ENCODE data around the gene TMEM270. TPM values are rescaled to one million over a fixed set of nuclear protein-coding genes. Genes with fewer than 3 reads are reported as not detected.
A peak's percentile ranks its signal among the peaks of the same experiment; 100 is the strongest.

The TMEM270 gene
- total and polyA plus RNA-seq, 2 donors (not counting 1 experiment from before 2014, with no cell fraction given) = not detected

DNA sequence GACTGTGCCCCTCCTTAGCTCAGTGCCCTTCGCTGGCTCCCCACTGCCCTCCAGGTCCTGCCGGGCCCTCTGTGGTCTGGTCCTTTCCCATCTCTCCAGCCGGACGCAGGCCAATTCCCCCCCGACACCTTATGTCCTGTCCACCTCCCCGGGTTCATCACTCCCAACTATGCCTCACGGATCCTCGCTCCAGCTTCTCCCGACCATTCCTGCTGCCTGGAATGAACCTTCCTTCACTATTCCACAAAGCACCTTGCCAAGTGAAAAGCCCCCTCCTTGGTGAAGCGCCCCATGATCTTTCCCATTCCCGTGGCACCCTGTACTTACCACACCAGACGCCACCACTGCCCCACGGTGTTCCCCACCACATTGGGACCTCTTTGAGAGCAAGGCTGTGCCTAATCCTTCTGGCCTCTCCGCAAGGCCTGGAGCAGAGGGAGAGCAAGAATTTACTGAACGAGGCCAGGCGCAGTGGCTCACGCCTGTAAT lies 47.2 kb downstream of the TMEM270 start:
- Histone ChIP-seq H3K36me3 (replicated peaks in 1 of 2; ENCODE audit: control extremely low read depth in 1 of 2, control insufficient read depth in 1 of 2, extremely low read depth in 1 of 2, insufficient read depth in 2 of 2, low read length in 1 of 2) (no peaks in the 10 kb centered on the region), H3K9me3 (ENCODE audit: control extremely low read depth in 1 of 3, control insufficient read depth in 2 of 3, insufficient read depth in 1 of 3, low read length in 2 of 3) (no peaks in the 10 kb centered on the region), H4K20me1 (ENCODE audit: control insufficient read depth, insufficient read depth, low read length, poor library complexity, severe bottlenecking) (no peaks in the 10 kb centered on the region), H3K4me1 (ENCODE audit: control insufficient read depth in 2 of 2, insufficient read depth in 2 of 2, low read length in 2 of 2) (peaks cover 8 to 12% of the 10 kb centered on the region in 2 donors), H3K4me2 (replicated peaks; ENCODE audit: low read depth, low read length, poor library complexity, severe bottlenecking) (no peak overlapping the region), H2AFZ (ENCODE audit: insufficient read depth, low read depth, low read length, poor library complexity, severe bottlenecking) (no peak overlapping the region), H3K27ac (ENCODE audit: low read length in 2 of 2) (no peak overlapping the region), H3K79me2 (ENCODE audit: control insufficient read depth, insufficient read depth, low read length) (no peaks in the 10 kb centered on the region), H3K4me3 (ENCODE audit: control extremely low read depth in 1 of 5, extremely low read depth in 1 of 5, insufficient read depth in 1 of 5, low read depth in 2 of 5, low read length in 4 of 5) (no peak overlapping the region), H3K27me3 (replicated peaks in 1 of 4; ENCODE audit: control extremely low read depth in 1 of 4, control insufficient read depth in 3 of 4, insufficient read depth in 4 of 4, low read length in 3 of 4) (no peaks in the 10 kb centered on the region), H3K9ac (ENCODE audit: low read length) (no peak overlapping the region)
- intact Hi-C loops (cut with micrococcal nuclease) = no loop called here
- WGBS (ENCODE audit: insufficient coverage) = 94% methylated on average over 17 of the region's 17 CpGs
- Mint-ChIP-seq H3K27me3 (peaks cover 3% of the 10 kb centered on the region), H3K4me3 (no peak overlapping the region), H3K4me1 (peaks cover 9% of the 10 kb centered on the region), H3K27ac (no peak overlapping the region), H3K9me3 (ENCODE audit: insufficient read depth) (no peaks in the 10 kb centered on the region)
- TF ChIP-seq, protein P1, sequence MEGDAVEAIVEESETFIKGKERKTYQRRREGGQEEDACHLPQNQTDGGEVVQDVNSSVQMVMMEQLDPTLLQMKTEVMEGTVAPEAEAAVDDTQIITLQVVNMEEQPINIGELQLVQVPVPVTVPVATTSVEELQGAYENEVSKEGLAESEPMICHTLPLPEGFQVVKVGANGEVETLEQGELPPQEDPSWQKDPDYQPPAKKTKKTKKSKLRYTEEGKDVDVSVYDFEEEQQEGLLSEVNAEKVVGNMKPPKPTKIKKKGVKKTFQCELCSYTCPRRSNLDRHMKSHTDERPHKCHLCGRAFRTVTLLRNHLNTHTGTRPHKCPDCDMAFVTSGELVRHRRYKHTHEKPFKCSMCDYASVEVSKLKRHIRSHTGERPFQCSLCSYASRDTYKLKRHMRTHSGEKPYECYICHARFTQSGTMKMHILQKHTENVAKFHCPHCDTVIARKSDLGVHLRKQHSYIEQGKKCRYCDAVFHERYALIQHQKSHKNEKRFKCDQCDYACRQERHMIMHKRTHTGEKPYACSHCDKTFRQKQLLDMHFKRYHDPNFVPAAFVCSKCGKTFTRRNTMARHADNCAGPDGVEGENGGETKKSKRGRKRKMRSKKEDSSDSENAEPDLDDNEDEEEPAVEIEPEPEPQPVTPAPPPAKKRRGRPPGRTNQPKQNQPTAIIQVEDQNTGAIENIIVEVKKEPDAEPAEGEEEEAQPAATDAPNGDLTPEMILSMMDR (IDR thresholded peaks at IDR 0.05) = no peak
- no peak for TF ChIP-seq EZH2 (IDR thresholded peaks at IDR 0.05; ENCODE audit: borderline replicate concordance, insufficient read depth, low read depth, low read length, poor library complexity, severe bottlenecking)
- ATAC-seq (ENCODE audit: low read depth) = no peak
- POLR2A ChIA-PET = no interaction called here
- CTCF ChIA-PET = no interaction called here
- DNase-seq = no peak

DNA sequence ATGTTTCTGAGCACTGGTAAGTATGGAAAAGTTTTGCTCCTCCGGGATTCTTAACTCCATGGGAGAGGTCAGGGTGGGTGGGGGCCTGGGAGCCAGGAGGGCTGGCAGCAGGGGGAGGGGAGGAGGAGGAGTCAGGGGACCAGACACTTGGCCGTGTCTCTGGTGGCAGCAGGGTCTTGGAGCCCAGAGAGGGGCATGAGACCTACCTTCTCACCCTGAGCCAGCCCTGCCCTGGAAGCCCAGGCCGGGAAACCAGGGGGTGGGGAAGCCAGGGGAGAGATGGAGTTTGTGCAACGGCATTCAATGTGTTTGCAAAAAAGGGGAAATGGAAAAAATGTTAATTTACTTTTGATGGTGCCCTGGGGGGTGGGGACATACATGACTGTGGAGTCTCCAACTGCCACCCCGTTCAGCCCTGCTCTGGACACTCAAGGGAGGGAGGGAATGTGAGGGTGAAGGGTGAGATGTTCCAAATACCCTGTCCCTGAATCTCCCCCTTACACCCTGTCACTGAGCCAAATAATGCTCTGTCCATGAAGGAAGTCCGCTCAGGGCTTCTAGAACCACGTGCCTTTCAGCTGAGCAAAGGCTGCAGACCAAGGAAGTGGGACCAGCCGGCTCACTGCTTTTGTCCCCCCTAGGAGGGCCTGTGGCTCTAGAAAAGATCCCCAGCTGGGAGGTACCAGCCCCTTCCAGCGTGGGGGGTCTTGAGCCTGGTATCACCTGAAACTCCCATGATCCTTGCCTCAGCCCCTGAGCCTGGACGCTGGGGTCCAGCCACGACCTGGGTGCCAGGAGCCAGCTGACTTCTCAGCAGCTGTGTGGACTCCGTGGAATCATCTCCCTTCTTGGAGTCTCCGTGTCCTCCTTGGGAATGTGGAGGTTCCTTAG lies 48.3 kb downstream of the TMEM270 start:
- Histone ChIP-seq H3K79me2 (ENCODE audit: control insufficient read depth, insufficient read depth, low read length) (no peaks in the 10 kb centered on the region), H3K9ac (ENCODE audit: low read length) (no peak overlapping the region), H3K4me1 (ENCODE audit: control insufficient read depth in 2 of 2, insufficient read depth in 2 of 2, low read length in 2 of 2) (peaks cover 8 to 12% of the 10 kb centered on the region in 2 donors), H3K4me3 (ENCODE audit: control extremely low read depth in 1 of 5, extremely low read depth in 1 of 5, insufficient read depth in 1 of 5, low read depth in 2 of 5, low read length in 4 of 5) (peak overlapping the region in 2 of 5 experiments; percentile 6 to 8), H3K9me3 (ENCODE audit: control extremely low read depth in 1 of 3, control insufficient read depth in 2 of 3, insufficient read depth in 1 of 3, low read length in 2 of 3) (no peaks in the 10 kb centered on the region), H4K20me1 (ENCODE audit: control insufficient read depth, insufficient read depth, low read length, poor library complexity, severe bottlenecking) (no peaks in the 10 kb centered on the region), H2AFZ (ENCODE audit: insufficient read depth, low read depth, low read length, poor library complexity, severe bottlenecking) (peak overlapping the region; percentile 77), H3K4me2 (replicated peaks; ENCODE audit: low read depth, low read length, poor library complexity, severe bottlenecking) (peak overlapping the region; percentile 61), H3K36me3 (replicated peaks in 1 of 2; ENCODE audit: control extremely low read depth in 1 of 2, control insufficient read depth in 1 of 2, extremely low read depth in 1 of 2, insufficient read depth in 2 of 2, low read length in 1 of 2) (no peaks in the 10 kb centered on the region), H3K27me3 (replicated peaks in 1 of 4; ENCODE audit: control extremely low read depth in 1 of 4, control insufficient read depth in 3 of 4, insufficient read depth in 4 of 4, low read length in 3 of 4) (no peaks in the 10 kb centered on the region), H3K27ac (ENCODE audit: low read length in 2 of 2) (no peak overlapping the region)
- intact Hi-C loops (cut with micrococcal nuclease) = no loop called here
- Mint-ChIP-seq H3K4me3 (peak overlapping the region; percentile 67), H3K27me3 (no peaks in the 10 kb centered on the region), H3K4me1 (peaks cover 9% of the 10 kb centered on the region), H3K27ac (no peak overlapping the region), H3K9me3 (ENCODE audit: insufficient read depth) (no peaks in the 10 kb centered on the region)
- WGBS (ENCODE audit: insufficient coverage) = 30% methylated on average over 8 of the region's 13 CpGs
- DNase-seq = peak; percentile 19
- ChIA-PET CTCF (interaction anchor here (0.6 kb wide), 1 partner anchor 12 kb away, joined by 5 read pairs; no protein-coding TSS in a partner anchor), POLR2A (no interaction called here)
- ATAC-seq (ENCODE audit: low read depth) = peak; percentile 33
- TF ChIP-seq, protein P1 (IDR thresholded peaks at IDR 0.05) = no peak
- no peak for TF ChIP-seq EZH2 (IDR thresholded peaks at IDR 0.05; ENCODE audit: borderline replicate concordance, insufficient read depth, low read depth, low read length, poor library complexity, severe bottlenecking)

All from B cell (primary cell).